ENCODE data around the gene FCGBP.
"Not testable (repeated sequence)": the region's sequence is repeated elsewhere in the genome, so short reads cannot be mapped to it uniquely, and the experiment has no call there.

- TF ChIP-seq EZH2 (IDR thresholded peaks at IDR 0.05; ENCODE audit: low read length, unreplicated experiment), result not testable (repeated sequence)
- TF ChIP-seq, protein P1, sequence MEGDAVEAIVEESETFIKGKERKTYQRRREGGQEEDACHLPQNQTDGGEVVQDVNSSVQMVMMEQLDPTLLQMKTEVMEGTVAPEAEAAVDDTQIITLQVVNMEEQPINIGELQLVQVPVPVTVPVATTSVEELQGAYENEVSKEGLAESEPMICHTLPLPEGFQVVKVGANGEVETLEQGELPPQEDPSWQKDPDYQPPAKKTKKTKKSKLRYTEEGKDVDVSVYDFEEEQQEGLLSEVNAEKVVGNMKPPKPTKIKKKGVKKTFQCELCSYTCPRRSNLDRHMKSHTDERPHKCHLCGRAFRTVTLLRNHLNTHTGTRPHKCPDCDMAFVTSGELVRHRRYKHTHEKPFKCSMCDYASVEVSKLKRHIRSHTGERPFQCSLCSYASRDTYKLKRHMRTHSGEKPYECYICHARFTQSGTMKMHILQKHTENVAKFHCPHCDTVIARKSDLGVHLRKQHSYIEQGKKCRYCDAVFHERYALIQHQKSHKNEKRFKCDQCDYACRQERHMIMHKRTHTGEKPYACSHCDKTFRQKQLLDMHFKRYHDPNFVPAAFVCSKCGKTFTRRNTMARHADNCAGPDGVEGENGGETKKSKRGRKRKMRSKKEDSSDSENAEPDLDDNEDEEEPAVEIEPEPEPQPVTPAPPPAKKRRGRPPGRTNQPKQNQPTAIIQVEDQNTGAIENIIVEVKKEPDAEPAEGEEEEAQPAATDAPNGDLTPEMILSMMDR (conservative IDR thresholded peaks at IDR 0.05; ENCODE audit: low read depth, low read length), result not testable (repeated sequence)
These were observed 35.6 kb downstream of the FCGBP start for GRCh38 chr19:39898858-39899257.
